Vagina (tissue), 2 donors: ENCODE measurements around the gene APRT. TPM values are rescaled to one million over a fixed set of nuclear protein-coding genes. Genes with fewer than 3 reads are reported as not detected.
A peak's percentile ranks its signal among the peaks of the same experiment; 100 is the strongest.

Experiments used
- DNase-seq, 2 donors: peaks; one replicate each; pipeline ENCODE4 v3.0.0-alpha.2; 2017; ENCODE audit errors: extremely low spot score in 2 of 2
- H3K27ac ChIP-seq: fragments of 200-600 bp; sonication (generic); one replicate; pipeline ENCODE4 v1.5.1; 2019
- H3K27me3 ChIP-seq: fragments of 200-600 bp; sonication (generic); one replicate; pipeline ENCODE4 v1.5.1; 2019
- H3K36me3 ChIP-seq, 2 donors: fragments of 200-600 bp; sonication (generic); one replicate each; pipeline ENCODE4 v1.5.1; 2017 to 2019
- H3K4me1 ChIP-seq: fragments of 200-600 bp; sonication (generic); one replicate; pipeline ENCODE4 v1.5.1; 2019
- H3K4me3 ChIP-seq, 2 donors: fragments of 200-600 bp; sonication (generic); 1 replicate in 1 of 2; 2 replicates in 1 of 2; pipeline ENCODE4 v1.5.1; 2016 to 2019
- H3K9me3 ChIP-seq: fragments of 200-600 bp; sonication (generic); one replicate; pipeline ENCODE4 v1.5.1; 2019
- CTCF ChIP-seq, 3 experiments: fragments of 450-650 bp in 2 of 3; fragments of 200-600 bp in 1 of 3; sonication (generic) in 1 of 3; IDR thresholded peaks; one replicate each; pipeline ENCODE4 v1.5.1; 2017 to 2019; ENCODE audit warnings: antibody characterized with exemption in 3 of 3, mild to moderate bottlenecking in 2 of 3, moderate library complexity in 2 of 3
- POLR2A ChIP-seq, 2 donors: fragments of 450-650 bp; IDR thresholded peaks; one replicate each; pipeline ENCODE4 v1.6.1; 2017; ENCODE audit warnings: antibody characterized with exemption in 2 of 2, mild to moderate bottlenecking in 2 of 2, moderate library complexity in 2 of 2
- POLR2AphosphoS5 ChIP-seq, 2 donors: sonication (generic); formaldehyde crosslinking; IDR thresholded peaks; one replicate each; pipeline ENCODE4 v1.9.0; 2017; ENCODE audit warnings: antibody characterized with exemption in 2 of 2, mild to moderate bottlenecking in 2 of 2, low read depth in 1 of 2; ENCODE audit not compliant: insufficient read depth in 1 of 2
- intact Hi-C: fragments of 100-400 bp; cut with DNase I; formaldehyde crosslinking; loops from one replicate; pipeline ENCODE4 v1.15.1; 2023
- total RNA-seq: library from RNA; depleted of rRNA; stranded (reverse); fragments of >200 nt; gene quantifications from one replicate; pipeline ENCODE4 v1.2.3, GENCODE V29; 2016

APRT gene
- total RNA-seq, 1 donor from 2014 or later = 134 TPM

- no peak for DNase-seq
- peak in 1 of 2 donors; percentile 81 for TF ChIP-seq POLR2AphosphoS5 (IDR thresholded peaks at IDR 0.05; ENCODE audit: insufficient read depth in 1 of 2, low read depth in 1 of 2)
- TF ChIP-seq CTCF (IDR thresholded peaks at IDR 0.05) = no peak
- TF ChIP-seq POLR2A (IDR thresholded peaks at IDR 0.05) = peak in 1 of 2 donors; percentile 89
- intact Hi-C loops = no loop called here
These were observed 8.3 kb downstream of the APRT start, which contains the start of gene CDT1 for GRCh38 chr16:88803264-88803987. Gene CDT1 (plus strand): TSS chr16:88803789. CDS start chr16:88803832, 43 bp downstream.

GRCh38 chr16:88800277-88800592 lies 11.5 kb downstream of the APRT start:
- Histone ChIP-seq H3K27me3 (no peaks in the 10 kb centered on the region), H3K9me3 (no peaks in the 10 kb centered on the region), H3K4me1 (peaks cover 22% of the 10 kb centered on the region), H3K36me3 (no peaks in the 10 kb centered on the region), H3K27ac (no peak overlapping the region), H3K4me3 (no peak overlapping the region)
- no peak for DNase-seq
- intact Hi-C loops = no loop called here
- no peak for TF ChIP-seq POLR2A (IDR thresholded peaks at IDR 0.05)
- no peak for TF ChIP-seq POLR2AphosphoS5 (IDR thresholded peaks at IDR 0.05; ENCODE audit: insufficient read depth in 1 of 2, low read depth in 1 of 2)
- no peak for TF ChIP-seq CTCF (IDR thresholded peaks at IDR 0.05)

More at GRCh38 chr16:88803264-88803987, 8.3 kb downstream of the APRT start, which contains the start of gene CDT1:
- Histone ChIP-seq H3K4me3 (peak within 1 kb of the TSS; percentile 54 to 65), H3K27ac (peak within 1 kb of the TSS; percentile 57), H3K27me3 (no peaks in the 10 kb centered on the region), H3K9me3 (no peaks in the 10 kb centered on the region), H3K36me3 (no peaks in the 10 kb centered on the region), H3K4me1 (peaks cover 22% of the 10 kb centered on the region)

DNA sequence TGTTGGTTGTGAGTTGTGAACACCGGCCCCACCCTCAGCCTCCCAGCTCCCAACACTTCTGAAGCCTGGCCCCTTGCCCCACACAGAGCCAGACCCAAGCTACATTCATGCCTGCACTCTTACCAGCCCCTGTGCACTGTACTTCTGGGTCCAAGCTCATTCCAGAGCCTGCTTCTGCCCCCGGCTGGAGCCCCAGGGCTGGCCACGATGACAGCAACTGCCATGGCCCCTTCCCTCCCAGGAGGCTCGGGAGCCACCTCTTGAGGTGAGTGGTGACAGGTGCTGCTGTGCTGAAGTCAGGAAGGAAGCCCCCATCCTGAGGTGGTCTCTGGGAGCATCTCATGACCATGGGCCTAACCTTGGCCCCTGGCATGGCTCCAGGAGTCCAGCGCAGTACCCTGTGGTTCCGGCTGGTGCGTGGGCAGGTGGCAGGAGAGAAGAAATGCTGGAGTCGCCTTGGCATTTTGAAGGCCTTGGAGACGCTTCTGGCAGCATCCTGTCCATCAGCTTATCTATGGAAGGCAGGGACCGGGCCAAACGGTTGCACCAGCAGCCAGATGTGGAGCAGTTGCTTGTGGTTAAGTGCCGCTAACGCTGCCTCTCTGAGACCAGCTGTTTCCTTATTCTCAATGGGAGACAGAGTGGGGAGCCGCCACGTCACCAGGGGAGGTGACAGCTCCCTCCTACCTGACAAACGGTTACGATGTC lies 12.0 kb downstream of the APRT start:
- no peak for DNase-seq
- no peaks in the 10 kb centered on the region for H3K27me3 ChIP-seq
- intact Hi-C loops = no loop called here
- H3K9me3 ChIP-seq = no peaks in the 10 kb centered on the region
- TF ChIP-seq POLR2AphosphoS5 (IDR thresholded peaks at IDR 0.05; ENCODE audit: insufficient read depth in 1 of 2, low read depth in 1 of 2) (no peak), CTCF (IDR thresholded peaks at IDR 0.05) (no peak), POLR2A (IDR thresholded peaks at IDR 0.05) (no peak)
- H3K4me3 ChIP-seq = no peak overlapping the region
- no peaks in the 10 kb centered on the region for H3K36me3 ChIP-seq
- no peak overlapping the region for H3K27ac ChIP-seq
- peaks cover 18% of the 10 kb centered on the region for H3K4me1 ChIP-seq

DNA sequence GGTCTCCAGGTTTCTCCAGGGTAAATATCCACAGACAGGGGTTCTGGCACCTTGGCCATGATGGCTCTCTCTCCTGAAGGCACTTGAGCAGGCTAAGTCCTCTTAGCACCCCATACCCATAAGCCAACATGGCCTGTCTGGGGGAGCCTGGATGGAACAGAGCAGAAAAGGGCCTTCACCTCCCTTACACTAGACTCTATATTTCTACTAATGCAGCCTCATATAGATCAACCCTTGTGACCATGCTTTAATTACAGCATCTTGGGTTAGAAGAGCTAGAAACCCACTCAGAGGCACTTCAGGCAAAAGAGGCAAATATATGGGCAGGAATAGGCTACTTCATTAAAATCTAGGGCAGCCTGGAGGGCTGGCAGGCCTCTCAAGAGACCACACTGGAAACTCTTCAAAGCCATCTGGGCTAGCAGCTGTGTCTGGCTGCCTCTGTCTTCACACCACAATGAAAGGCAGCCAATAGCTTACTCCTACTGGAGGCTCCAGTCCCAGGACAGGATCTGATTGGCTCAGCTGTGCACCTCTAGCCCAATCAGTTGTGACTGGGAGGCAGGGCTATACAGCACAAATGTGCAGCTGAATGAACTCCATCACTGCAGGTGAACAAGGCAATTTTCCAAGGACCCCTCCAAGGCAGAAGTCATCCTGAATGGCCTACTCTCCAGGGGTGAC lies 12.8 kb downstream of the APRT start:
- TF ChIP-seq POLR2AphosphoS5 (IDR thresholded peaks at IDR 0.05; ENCODE audit: insufficient read depth in 1 of 2, low read depth in 1 of 2) (no peak), CTCF (IDR thresholded peaks at IDR 0.05) (no peak), POLR2A (IDR thresholded peaks at IDR 0.05) (no peak)
- intact Hi-C loops = no loop called here
- DNase-seq = no peak
- H3K27me3 ChIP-seq = no peaks in the 10 kb centered on the region
- H3K4me1 ChIP-seq = peaks cover 10% of the 10 kb centered on the region
- H3K27ac ChIP-seq = no peak overlapping the region
- no peaks in the 10 kb centered on the region for H3K36me3 ChIP-seq
- no peak overlapping the region for H3K4me3 ChIP-seq
- H3K9me3 ChIP-seq = no peaks in the 10 kb centered on the region
